H1 (cell line): ENCODE results near the gene ACTL9. TPM values are rescaled to one million over a fixed set of nuclear protein-coding genes. Genes with fewer than 3 reads are reported as not detected.
A peak's percentile ranks its signal among the peaks of the same experiment; 100 is the strongest.

Experiments used
- POLR2A ChIP-seq, 2 experiments: IDR thresholded peaks; 1 replicate in 1 of 2; 2 replicates in 1 of 2; pipeline ENCODE4 v1.6.1; 2011; ENCODE audit warnings: low read depth in 2 of 2, low read length in 2 of 2, mild to moderate bottlenecking in 2 of 2; ENCODE audit errors: control extremely low read depth in 1 of 2
- polyA plus RNA-seq, 7 experiments: library from polyadenylated mRNA; depleted of rRNA in 3 of 7; stranded (reverse) in 5 of 7; unstranded in 2 of 7; fragments of >200 nt in 5 of 7; fragments of 200-250 nt in 2 of 7; gene quantifications; 1 replicate in 5 of 7; 2 replicates in 1 of 7; 4 replicates in 1 of 7; pipeline versions ENCODE4 v1.2.1 to v1.2.3, GENCODE V29; 2011 to 2013; ENCODE audit warnings: missing spikeins in 2 of 7, mixed read lengths in 2 of 7
- total RNA-seq: library from RNA; stranded (reverse); fragmentation: NEBNext Ultra II Directional; extraction: Animal tissue kit (Norgen Biotek cat#: 25700); gene quantifications from 2 replicates; pipeline ENCODE4 v1.2.1, GENCODE V29; 2021
- TF ChIP-seq, protein P1 (sequence below): IDR thresholded peaks from 2 replicates; pipeline ENCODE4 v1.6.1; 2012; ENCODE audit warnings: inconsistent platforms

The ACTL9 gene
- total and polyA plus RNA-seq, 2 of the 8 experiments (the other 6 are each of a cell fraction or from before 2014, with no cell fraction given) = not detected

- TF ChIP-seq, protein P1, sequence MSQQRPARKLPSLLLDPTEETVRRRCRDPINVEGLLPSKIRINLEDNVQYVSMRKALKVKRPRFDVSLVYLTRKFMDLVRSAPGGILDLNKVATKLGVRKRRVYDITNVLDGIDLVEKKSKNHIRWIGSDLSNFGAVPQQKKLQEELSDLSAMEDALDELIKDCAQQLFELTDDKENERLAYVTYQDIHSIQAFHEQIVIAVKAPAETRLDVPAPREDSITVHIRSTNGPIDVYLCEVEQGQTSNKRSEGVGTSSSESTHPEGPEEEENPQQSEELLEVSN = peak; percentile 71
- no peak for TF ChIP-seq POLR2A (IDR thresholded peaks at IDR 0.05; ENCODE audit: control extremely low read depth in 1 of 2, low read depth in 2 of 2, low read length in 2 of 2)
- TF ChIP-seq, all 59 proteins: peak for 6
These were observed 743 bp downstream of the ACTL9 start (continued) for GRCh38 chr19:8697671-8698432.
